Measurements from ENCODE around the gene KCNH2. TPM values are rescaled to one million over a fixed set of nuclear protein-coding genes. Genes with fewer than 3 reads are reported as not detected.

The KCNH2 gene
- total and polyA plus RNA-seq, 10 of the 15 experiments (the other 5 are each of a cell fraction or from before 2014, with no cell fraction given), result 0.04 to 0.24 (median 0.17) TPM; not detected in 6

DNA sequence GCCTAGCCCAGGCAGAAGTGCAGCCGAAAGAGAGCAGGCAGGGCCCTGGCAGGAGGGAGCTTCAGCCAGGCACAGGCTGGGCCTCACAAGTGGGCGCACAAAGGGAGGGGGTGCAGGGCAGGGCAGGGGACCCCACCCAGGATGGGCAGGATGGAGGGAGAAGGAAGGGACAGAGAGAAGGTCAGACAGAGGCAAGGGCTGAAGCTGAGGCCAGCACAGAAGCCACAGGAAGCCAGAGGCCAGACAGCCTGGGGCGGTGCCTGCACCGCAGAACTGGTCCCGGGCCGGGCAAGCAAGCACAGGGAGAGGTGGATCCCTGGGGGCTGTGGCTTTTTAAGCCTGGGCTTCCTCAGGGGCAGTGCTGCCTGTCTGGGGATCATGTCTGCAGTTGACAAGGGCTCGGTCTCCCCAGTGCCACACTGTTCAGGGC lies 29.4 kb upstream of the KCNH2 start (continued):
- TF ChIP-seq FOS (IDR thresholded peaks at IDR 0.05; ENCODE audit: borderline replicate concordance, extremely low read depth, insufficient read length) (no peak), TARDBP (IDR thresholded peaks at IDR 0.05; ENCODE audit: borderline replicate concordance) (no peak), CBX3 (IDR thresholded peaks at IDR 0.05; ENCODE audit: borderline replicate concordance, low read depth) (no peak), HDGF (IDR thresholded peaks at IDR 0.05) (no peak)
- TF ChIP-seq, protein P1, sequence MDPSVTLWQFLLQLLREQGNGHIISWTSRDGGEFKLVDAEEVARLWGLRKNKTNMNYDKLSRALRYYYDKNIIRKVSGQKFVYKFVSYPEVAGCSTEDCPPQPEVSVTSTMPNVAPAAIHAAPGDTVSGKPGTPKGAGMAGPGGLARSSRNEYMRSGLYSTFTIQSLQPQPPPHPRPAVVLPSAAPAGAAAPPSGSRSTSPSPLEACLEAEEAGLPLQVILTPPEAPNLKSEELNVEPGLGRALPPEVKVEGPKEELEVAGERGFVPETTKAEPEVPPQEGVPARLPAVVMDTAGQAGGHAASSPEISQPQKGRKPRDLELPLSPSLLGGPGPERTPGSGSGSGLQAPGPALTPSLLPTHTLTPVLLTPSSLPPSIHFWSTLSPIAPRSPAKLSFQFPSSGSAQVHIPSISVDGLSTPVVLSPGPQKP (IDR thresholded peaks at IDR 0.05; ENCODE audit: low read depth, low read length), result no peak

- CTCF ChIA-PET, result interaction anchor here (0.7 to 1.2 kb wide), 3 partner anchors 12 to 275 kb away, joined by 3 to 5 read pairs (median 3); no protein-coding TSS in a partner anchor
- no peaks in the 10 kb centered on the region for H3K4me1 ChIP-seq (ENCODE audit: control insufficient read depth, insufficient read depth, low read length)
Measured at GRCh38 chr7:151006590-151007300, 28.6 kb upstream of the KCNH2 start.

More at GRCh38 chr7:151006590-151007300, 28.6 kb upstream of the KCNH2 start:
- POLR2A ChIA-PET, result no interaction called here
- in situ Hi-C loops (cut with MboI) (no loop called here), intact Hi-C loops (cut with micrococcal nuclease; ENCODE audit: unreplicated experiment) (no loop called here)
- H2AFZ ChIP-seq (ENCODE audit: control insufficient read depth, low read depth, low read length), result no peak overlapping the region
- BruUV-seq (replicated peaks), result no TSS peak
- WGBS (ENCODE audit: insufficient coverage, insufficient replicate concordance, low lambda C conversion rate, missing lambda C conversion rate), result 34% methylated on average over 23 of the region's 23 CpGs
- RAD21 ChIA-PET (ENCODE audit: unreplicated experiment), result no interaction called here
- no peak overlapping the region for H3K9ac ChIP-seq (ENCODE audit: control insufficient read depth, insufficient read depth, low read length)
- SMC1A ChIA-PET (ENCODE audit: uncharacterized antibody, unreplicated experiment), result no interaction called here
- no peaks in the 10 kb centered on the region for H3K9me3 ChIP-seq (replicated peaks; ENCODE audit: control insufficient read depth, insufficient read depth, low read length)
- no peak overlapping the region for H3K4me3 ChIP-seq
- H3K36me3 ChIP-seq (ENCODE audit: control insufficient read depth in 2 of 2, insufficient read depth in 2 of 2, low read length in 1 of 2), result no peaks in the 10 kb centered on the region
- no peak for ATAC-seq
- no peak overlapping the region for H3K4me2 ChIP-seq (ENCODE audit: control insufficient read depth, insufficient read depth)
- FAIRE-seq, result no peak
- no peak for DNase-seq (ENCODE audit: low read depth, low spot score)
- TF ChIP-seq CHD4 (IDR thresholded peaks at IDR 0.05) (no peak), SIX5 (IDR thresholded peaks at IDR 0.05; ENCODE audit: low read depth, low read length, severe bottlenecking) (no peak), JUND (IDR thresholded peaks at IDR 0.05; ENCODE audit: low read depth, low read length) (no peak), MTA3 (IDR thresholded peaks at IDR 0.05; ENCODE audit: borderline replicate concordance, low read length) (no peak), ESRRA (IDR thresholded peaks at IDR 0.05; ENCODE audit: low read length) (no peak), TAF1 (IDR thresholded peaks at IDR 0.05; ENCODE audit: borderline replicate concordance, low read depth, low read length) (no peak)
- H3K27me3 ChIP-seq (replicated peaks in 1 of 2; ENCODE audit: control insufficient read depth in 2 of 2, insufficient read depth in 2 of 2, low read length in 1 of 2), result no peaks in the 10 kb centered on the region; a peak in 1 of 4 replicates
- no peak overlapping the region for H3K27ac ChIP-seq (ENCODE audit: control insufficient read depth, insufficient read depth)
- H3K79me2 ChIP-seq (ENCODE audit: control insufficient read depth, insufficient read depth, low read length), result no peaks in the 10 kb centered on the region
- H4K20me1 ChIP-seq (ENCODE audit: control insufficient read depth, insufficient read depth), result no peaks in the 10 kb centered on the region
